Endodermal cell (in vitro differentiated cells): ENCODE data around the gene PRKCZ. TPM values are rescaled to one million over a fixed set of nuclear protein-coding genes. Genes with fewer than 3 reads are reported as not detected.

Source experiments
- DNase-seq: peaks from one replicate; pipeline ENCODE4 v3.0.0-alpha.2; 2017
- H3K27ac ChIP-seq: 2 replicates; pipeline ENCODE4 v1.5.1; 2013; ENCODE audit warnings: mild to moderate bottlenecking, low read depth, low read length, moderate library complexity
- H3K27me3 ChIP-seq: 2 replicates; pipeline ENCODE4 v1.6.1; 2013; ENCODE audit warnings: mild to moderate bottlenecking, low read length, moderate library complexity; ENCODE audit not compliant: insufficient read depth, control insufficient read depth, poor library complexity, severe bottlenecking
- H3K36me3 ChIP-seq: 2 replicates; pipeline ENCODE4 v1.7.0; 2013; ENCODE audit warnings: mild to moderate bottlenecking, low read length, moderate library complexity; ENCODE audit not compliant: control insufficient read depth, insufficient read depth
- H3K4me1 ChIP-seq: one replicate; pipeline ENCODE4 v1.7.0; 2013; ENCODE audit warnings: low read length; ENCODE audit not compliant: control insufficient read depth, insufficient read depth
- H3K4me3 ChIP-seq: 2 replicates; pipeline ENCODE4 v1.5.1; 2013; ENCODE audit warnings: mild to moderate bottlenecking, low read length, moderate library complexity
- H3K9ac ChIP-seq: 2 replicates; pipeline ENCODE4 v1.6.1; 2013; ENCODE audit warnings: mild to moderate bottlenecking, low read length, moderate library complexity; ENCODE audit not compliant: poor library complexity, severe bottlenecking; ENCODE audit errors: extremely low read depth
- H3K9me3 ChIP-seq: 2 replicates; pipeline ENCODE4 v1.6.1; 2013; ENCODE audit warnings: mild to moderate bottlenecking, low read length, moderate library complexity; ENCODE audit not compliant: control insufficient read depth
- H3K27ac Mint-ChIP-seq: 2 replicates; pipeline ENCODE4 v1.8.0; 2020; ENCODE audit warnings: mixed read lengths
- H3K27me3 Mint-ChIP-seq: 2 replicates; pipeline ENCODE4 v1.8.0; 2021; ENCODE audit warnings: mild to moderate bottlenecking, mixed read lengths; ENCODE audit not compliant: insufficient read depth
- H3K36me3 Mint-ChIP-seq: 2 replicates; pipeline ENCODE4 v1.8.0; 2020; ENCODE audit warnings: low read depth, mixed read lengths
- H3K4me1 Mint-ChIP-seq: 2 replicates; pipeline ENCODE4 v1.8.0; 2020; ENCODE audit warnings: mixed read lengths
- H3K4me3 Mint-ChIP-seq: 2 replicates; pipeline ENCODE4 v1.8.0; 2020; ENCODE audit warnings: mild to moderate bottlenecking, moderate library complexity, mixed read lengths
- H3K9me3 Mint-ChIP-seq: 2 replicates; pipeline ENCODE4 v1.8.0; 2020; ENCODE audit warnings: mild to moderate bottlenecking, mixed read lengths
- WGBS, 2 experiments: methylation state at CpG; one replicate each; pipeline versions ENCODE4 v1.1.5 to v1.1.7; 2013; ENCODE audit warnings: missing lambda C conversion rate in 2 of 2, mixed read lengths in 1 of 2; ENCODE audit not compliant: insufficient coverage in 1 of 2, insufficient read length in 1 of 2; 5-methylcytosine and 5-hydroxymethylcytosine counted together
- total RNA-seq, 2 donors: library from RNA; stranded (reverse); fragmentation: NEBNext Ultra II Directional in 1 of 2; extraction: Animal tissue kit (Norgen Biotek cat#: 25700) in 1 of 2; gene quantifications; 2 replicates in 1 of 2; 3 replicates in 1 of 2; pipeline ENCODE4 v1.2.1, GENCODE V29; 2021
- TF ChIP-seq, protein P1 (sequence below): fragments of 200-600 bp; sonication (generic); conservative IDR thresholded peaks from 2 replicates; pipeline ENCODE4 v1.5.0; 2021; ENCODE audit warnings: antibody characterized with exemption, mild to moderate bottlenecking

The PRKCZ gene
- total RNA-seq, 2 donors from 2014 or later = 49.9 to 68.5 TPM

DNA sequence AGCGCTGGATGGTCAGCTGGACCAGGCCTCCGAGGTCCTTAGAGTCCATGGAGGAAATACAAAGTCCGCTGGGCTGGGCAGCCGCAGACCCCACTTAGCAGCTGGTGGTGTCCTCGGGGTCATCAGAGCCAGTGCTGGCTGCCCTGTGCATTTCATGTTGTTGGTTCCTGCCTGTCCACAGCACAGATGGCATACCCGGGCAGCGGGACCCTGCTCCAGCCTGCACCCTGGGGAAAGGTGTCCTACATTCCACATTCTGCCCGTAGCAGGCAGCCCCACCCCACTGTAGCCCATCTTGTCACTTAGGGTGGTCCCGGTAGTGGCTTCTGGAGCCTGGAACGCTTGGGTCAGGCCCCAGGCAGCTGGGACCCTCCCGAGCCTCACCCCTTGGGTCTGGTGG, 19.8 kb downstream of the PRKCZ start:
- H3K4me3 Mint-ChIP-seq = no peak overlapping the region
- TF ChIP-seq, protein P1, sequence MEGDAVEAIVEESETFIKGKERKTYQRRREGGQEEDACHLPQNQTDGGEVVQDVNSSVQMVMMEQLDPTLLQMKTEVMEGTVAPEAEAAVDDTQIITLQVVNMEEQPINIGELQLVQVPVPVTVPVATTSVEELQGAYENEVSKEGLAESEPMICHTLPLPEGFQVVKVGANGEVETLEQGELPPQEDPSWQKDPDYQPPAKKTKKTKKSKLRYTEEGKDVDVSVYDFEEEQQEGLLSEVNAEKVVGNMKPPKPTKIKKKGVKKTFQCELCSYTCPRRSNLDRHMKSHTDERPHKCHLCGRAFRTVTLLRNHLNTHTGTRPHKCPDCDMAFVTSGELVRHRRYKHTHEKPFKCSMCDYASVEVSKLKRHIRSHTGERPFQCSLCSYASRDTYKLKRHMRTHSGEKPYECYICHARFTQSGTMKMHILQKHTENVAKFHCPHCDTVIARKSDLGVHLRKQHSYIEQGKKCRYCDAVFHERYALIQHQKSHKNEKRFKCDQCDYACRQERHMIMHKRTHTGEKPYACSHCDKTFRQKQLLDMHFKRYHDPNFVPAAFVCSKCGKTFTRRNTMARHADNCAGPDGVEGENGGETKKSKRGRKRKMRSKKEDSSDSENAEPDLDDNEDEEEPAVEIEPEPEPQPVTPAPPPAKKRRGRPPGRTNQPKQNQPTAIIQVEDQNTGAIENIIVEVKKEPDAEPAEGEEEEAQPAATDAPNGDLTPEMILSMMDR = no peak
- peaks cover 8% of the 10 kb centered on the region for H3K9me3 Mint-ChIP-seq
- peaks cover 33% of the 10 kb centered on the region for H3K36me3 Mint-ChIP-seq
- H3K27ac ChIP-seq = no peak overlapping the region
- H3K4me1 Mint-ChIP-seq = peaks cover 2% of the 10 kb centered on the region
- no peaks in the 10 kb centered on the region for H3K27me3 Mint-ChIP-seq
- H3K27me3 ChIP-seq = no peaks in the 10 kb centered on the region
- peaks cover under 1% of the 10 kb centered on the region for H3K9me3 ChIP-seq
- no peaks in the 10 kb centered on the region for H3K4me1 ChIP-seq
- H3K9ac ChIP-seq = no peak overlapping the region
- no peak for DNase-seq
- no peak overlapping the region for H3K27ac Mint-ChIP-seq
- 94% methylated on average over 10 to 11 of the region's 11 CpGs for WGBS, 2 experiments
- peaks cover under 1% of the 10 kb centered on the region for H3K36me3 ChIP-seq
- H3K4me3 ChIP-seq = no peak overlapping the region

GRCh38 chr1:2070800-2071530, 20.8 kb downstream of the PRKCZ start:
- Mint-ChIP-seq H3K27me3 (no peaks in the 10 kb centered on the region), H3K36me3 (peaks cover 34% of the 10 kb centered on the region), H3K4me1 (peaks cover 2% of the 10 kb centered on the region), H3K9me3 (peaks cover 2% of the 10 kb centered on the region), H3K4me3 (no peak overlapping the region), H3K27ac (no peak overlapping the region)
- no peaks in the 10 kb centered on the region for H3K36me3 ChIP-seq
- no peak for DNase-seq
- no peaks in the 10 kb centered on the region for H3K4me1 ChIP-seq
- no peak overlapping the region for H3K9ac ChIP-seq
- H3K27me3 ChIP-seq = no peaks in the 10 kb centered on the region
- WGBS, 2 experiments = 94 to 99% methylated on average over 13 to 36 of the region's 36 CpGs
- no peak overlapping the region for H3K4me3 ChIP-seq
- TF ChIP-seq, protein P1 = no peak
- H3K27ac ChIP-seq = no peak overlapping the region
- no peaks in the 10 kb centered on the region for H3K9me3 ChIP-seq

DNA sequence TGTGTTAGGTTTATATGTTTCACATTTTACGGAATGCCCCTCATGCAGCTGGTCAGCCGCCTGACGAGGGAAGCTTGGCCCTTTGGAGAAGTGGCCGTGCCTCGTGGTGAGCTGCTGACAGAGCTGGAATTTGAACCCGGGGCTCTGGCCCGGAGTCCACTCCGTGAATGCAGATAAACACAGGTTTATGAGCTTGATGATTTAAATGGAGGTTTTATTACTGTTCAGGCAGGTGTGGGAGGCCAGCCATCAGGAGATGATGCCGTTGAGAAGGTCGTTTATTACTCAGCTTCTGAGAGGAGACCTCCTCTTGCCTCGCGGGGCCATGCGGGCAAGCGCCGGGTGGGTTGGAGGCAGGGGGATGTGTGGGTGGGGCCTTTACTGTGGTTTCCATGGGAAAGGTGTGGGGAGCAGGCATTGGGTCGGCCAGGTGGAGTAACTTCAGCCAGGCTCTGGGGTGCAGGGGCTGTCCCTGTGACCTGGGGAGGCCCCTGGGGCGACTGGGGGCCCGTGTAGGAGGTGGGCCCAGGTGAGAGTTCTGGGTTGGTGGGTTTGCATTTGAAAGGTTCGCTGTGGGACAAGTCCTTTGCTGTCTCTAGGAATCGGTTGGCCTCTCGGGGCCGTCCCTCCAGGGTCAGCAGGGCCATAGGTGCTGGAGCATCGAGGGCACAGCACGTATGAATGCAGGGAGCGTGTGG, 22.0 kb downstream of the PRKCZ start:
- H3K27ac Mint-ChIP-seq = no peak overlapping the region
- TF ChIP-seq, protein P1 = no peak
- no peaks in the 10 kb centered on the region for H3K27me3 Mint-ChIP-seq
- Histone ChIP-seq H3K36me3 (no peaks in the 10 kb centered on the region), H3K27me3 (no peaks in the 10 kb centered on the region), H3K9me3 (peaks cover under 1% of the 10 kb centered on the region), H3K9ac (no peak overlapping the region), H3K27ac (no peak overlapping the region), H3K4me3 (no peak overlapping the region), H3K4me1 (no peaks in the 10 kb centered on the region)
- H3K4me1 Mint-ChIP-seq = peaks cover 2% of the 10 kb centered on the region
- 92 to 93% methylated on average over 20 to 25 of the region's 25 CpGs for WGBS, 2 experiments
- DNase-seq = no peak
- H3K4me3 Mint-ChIP-seq = no peak overlapping the region
- peaks cover 35% of the 10 kb centered on the region for H3K36me3 Mint-ChIP-seq
- peaks cover 9% of the 10 kb centered on the region for H3K9me3 Mint-ChIP-seq
